ENCODE data around the gene AP2S1.
"Not testable (repeated sequence)": the region's sequence is repeated elsewhere in the genome, so short reads cannot be mapped to it uniquely, and the experiment has no call there.

Gene AP2S1

GRCh38 chr19:46806656-46807055 lies 44.0 kb downstream of the AP2S1 start:
- no peak for DNase-seq (ENCODE audit: low spot score)

- not testable (repeated sequence) for DNase-seq (ENCODE audit: low spot score)
These were observed 46.2 kb downstream of the AP2S1 start for GRCh38 chr19:46804432-46804831.

- DNase-seq (ENCODE audit: low spot score) = no peak
These were observed 47.1 kb downstream of the AP2S1 start for GRCh38 chr19:46803555-46803954.

- DNase-seq (ENCODE audit: low spot score) = no peak
These were observed 48.5 kb downstream of the AP2S1 start for GRCh38 chr19:46802152-46802551.

- no peak for DNase-seq (ENCODE audit: low spot score)
These were observed 51.9 kb downstream of the AP2S1 start for GRCh38 chr19:46798713-46799112.

- no peak for DNase-seq (ENCODE audit: low spot score)
These were observed 52.8 kb downstream of the AP2S1 start for GRCh38 chr19:46797881-46798280.

GRCh38 chr19:46791944-46792343 lies 58.7 kb downstream of the AP2S1 start:
- DNase-seq (ENCODE audit: low spot score) = peak; percentile 33

GRCh38 chr19:46789371-46789770 lies 61.3 kb downstream of the AP2S1 start:
- DNase-seq (ENCODE audit: low spot score) = no peak

- DNase-seq (ENCODE audit: low spot score) = no peak
These were observed 61.7 kb downstream of the AP2S1 start for GRCh38 chr19:46788968-46789338.

GRCh38 chr19:46788262-46788967 lies 62.2 kb downstream of the AP2S1 start, which contains the start of gene SLC1A5:
Gene SLC1A5 (minus strand): TSS chr19:46788594. CDS start chr19:46787965, 629 bp downstream.
- peak; percentile 92 for DNase-seq (ENCODE audit: low spot score)

Small RNAs within 50 kb of the gene (small RNA-seq; reads per million reads assigned to genes)
- gene AC008622.3 = 0 reads per million in 2 experiments
- gene HNRNPMP2 = 0 reads per million in 2 experiments
